ENCODE measurements around the gene TMEM178B. TPM values are rescaled to one million over a fixed set of nuclear protein-coding genes. Genes with fewer than 3 reads are reported as not detected.
"Not testable (repeated sequence)": the region's sequence is repeated elsewhere in the genome, so short reads cannot be mapped to it uniquely, and the experiment has no call there.

TMEM178B gene
- total and polyA plus RNA-seq, 8 donors = 0.16 to 5.6 (median 3.4) TPM

- no peak for TF ChIP-seq CTCF (IDR thresholded peaks at IDR 0.05)
- intact Hi-C loops (cut with DNase I) = no loop called here
- H3K27me3 ChIP-seq = no peaks in the 10 kb centered on the region
- H3K27ac ChIP-seq = no peak overlapping the region
- H3K4me3 ChIP-seq = no peak overlapping the region
- H3K36me3 ChIP-seq = no peaks in the 10 kb centered on the region
- DNase-seq = no peak
- no peaks in the 10 kb centered on the region for H3K9me3 ChIP-seq
- H3K4me1 ChIP-seq = no peaks in the 10 kb centered on the region
- no peak for ATAC-seq
These were observed 248.5 kb downstream of the TMEM178B start for GRCh38 chr7:141322383-141322782.

- TF ChIP-seq CTCF (IDR thresholded peaks at IDR 0.05) = no peak
- Histone ChIP-seq H3K36me3 (no peaks in the 10 kb centered on the region), H3K9me3 (no peaks in the 10 kb centered on the region), H3K4me3 (no peak overlapping the region), H3K27me3 (no peaks in the 10 kb centered on the region), H3K27ac (no peak overlapping the region), H3K4me1 (no peaks in the 10 kb centered on the region)
- intact Hi-C loops (cut with DNase I) = no loop called here
- ATAC-seq (no peak), DNase-seq (no peak)
These were observed 250.0 kb downstream of the TMEM178B start for GRCh38 chr7:141323826-141324225.

- intact Hi-C loops (cut with DNase I) = no loop called here
- no peak overlapping the region for H3K4me3 ChIP-seq
- H3K27me3 ChIP-seq = no peaks in the 10 kb centered on the region
- no peaks in the 10 kb centered on the region for H3K9me3 ChIP-seq
- no peaks in the 10 kb centered on the region for H3K4me1 ChIP-seq
- DNase-seq (no peak), ATAC-seq (no peak)
- H3K27ac ChIP-seq = no peak overlapping the region
- TF ChIP-seq CTCF (IDR thresholded peaks at IDR 0.05) = no peak
- no peaks in the 10 kb centered on the region for H3K36me3 ChIP-seq
These were observed 251.0 kb downstream of the TMEM178B start for GRCh38 chr7:141324870-141325269.

GRCh38 chr7:141325275-141325674, 251.4 kb downstream of the TMEM178B start:
- peaks cover 0 to 2% of the 10 kb centered on the region in 2 donors for H3K9me3 ChIP-seq
- H3K4me1 ChIP-seq = no peaks in the 10 kb centered on the region
- no peak overlapping the region for H3K27ac ChIP-seq
- intact Hi-C loops (cut with DNase I) = no loop called here
- no peak overlapping the region for H3K4me3 ChIP-seq
- no peaks in the 10 kb centered on the region for H3K36me3 ChIP-seq
- TF ChIP-seq CTCF (IDR thresholded peaks at IDR 0.05) = no peak
- DNase-seq (no peak), ATAC-seq (no peak)
- H3K27me3 ChIP-seq = no peaks in the 10 kb centered on the region

GRCh38 chr7:141328290-141328689, 254.4 kb downstream of the TMEM178B start:
- Histone ChIP-seq H3K36me3 (no peaks in the 10 kb centered on the region), H3K27me3 (no peaks in the 10 kb centered on the region), H3K4me1 (no peaks in the 10 kb centered on the region), H3K27ac (no peak overlapping the region), H3K4me3 (no peak overlapping the region), H3K9me3 (peaks cover 0 to 3% of the 10 kb centered on the region in 2 donors)
- no peak for TF ChIP-seq CTCF (IDR thresholded peaks at IDR 0.05)
- intact Hi-C loops (cut with DNase I) = no loop called here
- no peak for ATAC-seq
- DNase-seq = no peak

- H3K36me3 ChIP-seq; H3K27ac ChIP-seq; H3K27me3 ChIP-seq; H3K4me3 ChIP-seq; ATAC-seq; H3K4me1 ChIP-seq; intact Hi-C loops (cut with DNase I); H3K9me3 ChIP-seq; DNase-seq: not testable (repeated sequence)
These were observed 256.4 kb downstream of the TMEM178B start for GRCh38 chr7:141330285-141330684.
